H9 (cell line): ENCODE results near the gene SLC35E4. TPM values are rescaled to one million over a fixed set of nuclear protein-coding genes. Genes with fewer than 3 reads are reported as not detected.
A peak's percentile ranks its signal among the peaks of the same experiment; 100 is the strongest.

Experiments
- DNase-seq: peaks from one replicate; pipeline ENCODE4 v3.0.0-alpha.2; 2017
- H2AFZ ChIP-seq: one replicate; pipeline ENCODE4 v1.6.1; 2013; ENCODE audit warnings: mild to moderate bottlenecking, low read length, control low read depth, moderate library complexity
- H2AK5ac ChIP-seq: 2 replicates; pipeline ENCODE4 v1.6.1; 2013; ENCODE audit warnings: low read length, control low read depth, mixed read lengths; ENCODE audit not compliant: insufficient read length
- H2BK120ac ChIP-seq: one replicate; pipeline ENCODE4 v1.6.1; 2013; ENCODE audit warnings: low read depth, mild to moderate bottlenecking, low read length, control low read depth, inconsistent platforms; ENCODE audit not compliant: poor library complexity, severe bottlenecking
- H2BK12ac ChIP-seq: 2 replicates; pipeline ENCODE4 v1.6.1; 2013; ENCODE audit warnings: low read length, control low read depth, mixed read lengths, low read depth; ENCODE audit not compliant: insufficient read length
- H2BK15ac ChIP-seq: 2 replicates; pipeline ENCODE4 v1.6.1; 2013; ENCODE audit warnings: low read depth, low read length, control low read depth
- H2BK20ac ChIP-seq: one replicate; pipeline ENCODE4 v1.6.1; 2013; ENCODE audit warnings: low read depth, mild to moderate bottlenecking, low read length, control low read depth, inconsistent platforms; ENCODE audit not compliant: poor library complexity, severe bottlenecking
- H2BK5ac ChIP-seq: 2 replicates; pipeline ENCODE4 v1.6.1; 2013; ENCODE audit warnings: low read length, control low read depth, mixed read lengths; ENCODE audit not compliant: insufficient read length
- H3K14ac ChIP-seq: 2 replicates; pipeline ENCODE4 v1.6.1; 2013; ENCODE audit warnings: low read length, control low read depth; ENCODE audit not compliant: insufficient read depth
- H3K18ac ChIP-seq: 2 replicates; pipeline ENCODE4 v1.6.1; 2013; ENCODE audit warnings: low read depth, mild to moderate bottlenecking, mixed read lengths, low read length, control low read depth; ENCODE audit not compliant: insufficient read length
- H3K23ac ChIP-seq: 2 replicates; pipeline ENCODE4 v1.6.1; 2013; ENCODE audit warnings: low read length, control low read depth, mixed read lengths, low read depth; ENCODE audit not compliant: insufficient read length
- H3K23me2 ChIP-seq: 2 replicates; pipeline ENCODE4 v1.6.1; 2013; ENCODE audit warnings: low read depth, mild to moderate bottlenecking, mixed read lengths, low read length, control low read depth; ENCODE audit not compliant: insufficient read length, poor library complexity, severe bottlenecking
- H3K27ac ChIP-seq: 2 replicates; pipeline ENCODE4 v1.5.1; 2013; ENCODE audit warnings: low read length, control low read depth, mixed read lengths, low read depth; ENCODE audit not compliant: insufficient read length
- H3K27me3 ChIP-seq: 2 replicates; pipeline ENCODE4 v1.6.1; 2013; ENCODE audit warnings: low read length, control low read depth, inconsistent platforms; ENCODE audit not compliant: insufficient read depth
- H3K4ac ChIP-seq: 2 replicates; pipeline ENCODE4 v1.6.1; 2013; ENCODE audit warnings: low read depth, mild to moderate bottlenecking, control low read depth, inconsistent platforms, low read length, moderate library complexity
- H3K4me1 ChIP-seq: 2 replicates; pipeline ENCODE4 v1.6.1; 2013; ENCODE audit warnings: low read length, control low read depth, inconsistent platforms; ENCODE audit not compliant: insufficient read depth
- H3K4me2 ChIP-seq: 2 replicates; pipeline ENCODE4 v1.6.1; 2013; ENCODE audit warnings: low read length, control low read depth, mixed read lengths; ENCODE audit not compliant: insufficient read length, insufficient read depth
- H3K56ac ChIP-seq: 2 replicates; pipeline ENCODE4 v1.6.1; 2013; ENCODE audit warnings: low read depth, mild to moderate bottlenecking, mixed read lengths, low read length, control low read depth; ENCODE audit not compliant: insufficient read length
- H3K79me1 ChIP-seq: 2 replicates; pipeline ENCODE4 v1.6.1; 2013; ENCODE audit warnings: low read depth, mild to moderate bottlenecking, moderate library complexity, low read length, control low read depth, inconsistent platforms; ENCODE audit not compliant: insufficient read depth, poor library complexity, severe bottlenecking
- H3K79me2 ChIP-seq: 2 replicates; pipeline ENCODE4 v1.6.1; 2013; ENCODE audit warnings: low read length, control low read depth, inconsistent platforms; ENCODE audit not compliant: insufficient read depth
- H3K9ac ChIP-seq: 2 replicates; pipeline ENCODE4 v1.6.1; 2013; ENCODE audit warnings: low read length, control low read depth, mixed read lengths; ENCODE audit not compliant: insufficient read length; ENCODE audit errors: extremely low read depth
- H3K9me3 ChIP-seq: one replicate; pipeline ENCODE4 v1.6.1; 2013; ENCODE audit warnings: low read depth, low read length, inconsistent platforms; ENCODE audit not compliant: control insufficient read depth
- H3T11ph ChIP-seq: one replicate; pipeline ENCODE4 v1.6.1; 2013; ENCODE audit warnings: mild to moderate bottlenecking, low read length, control low read depth, inconsistent platforms
- H4K20me1 ChIP-seq: one replicate; pipeline ENCODE4 v1.6.1; 2013; ENCODE audit not compliant: control insufficient read depth, insufficient read length, insufficient read depth
- H4K5ac ChIP-seq: 2 replicates; pipeline ENCODE4 v1.6.1; 2013; ENCODE audit warnings: low read depth, mild to moderate bottlenecking, mixed read lengths, low read length, control low read depth; ENCODE audit not compliant: insufficient read length
- H4K8ac ChIP-seq: replicated peaks from 2 replicates; pipeline ENCODE4 v1.6.1; 2013; ENCODE audit warnings: low read length, control low read depth, mixed read lengths, low read depth; ENCODE audit not compliant: insufficient read length
- H4K91ac ChIP-seq: 2 replicates; pipeline ENCODE4 v1.6.1; 2013; ENCODE audit warnings: low read depth, mild to moderate bottlenecking, moderate library complexity, mixed read lengths, low read length, control low read depth; ENCODE audit not compliant: insufficient read length
- H3K27ac Mint-ChIP-seq, 3 experiments: 2 replicates in 2 of 3; 3 replicates in 1 of 3; pipeline ENCODE4 v1.8.0; 2020 to 2021; ENCODE audit warnings: mixed read lengths in 3 of 3, mild to moderate bottlenecking in 1 of 3, moderate library complexity in 1 of 3
- H3K27me3 Mint-ChIP-seq: 2 replicates; pipeline ENCODE4 v1.8.0; 2021; ENCODE audit warnings: low read depth, mild to moderate bottlenecking, moderate library complexity, mixed read lengths
- H3K36me3 Mint-ChIP-seq, 3 experiments: 2 replicates in 2 of 3; 3 replicates in 1 of 3; pipeline ENCODE4 v1.8.0; 2020 to 2021; ENCODE audit warnings: low read depth in 3 of 3, mixed read lengths in 3 of 3; ENCODE audit not compliant: insufficient read depth in 1 of 3
- H3K4me1 Mint-ChIP-seq, 2 experiments: 2 replicates each; pipeline ENCODE4 v1.8.0; 2020; ENCODE audit warnings: mixed read lengths in 2 of 2
- H3K4me3 Mint-ChIP-seq, 2 experiments: 2 replicates in 1 of 2; 3 replicates in 1 of 2; pipeline ENCODE4 v1.8.0; 2020 to 2021; ENCODE audit warnings: mild to moderate bottlenecking in 2 of 2, mixed read lengths in 2 of 2, moderate library complexity in 1 of 2
- H3K9me3 Mint-ChIP-seq, 2 experiments: 2 replicates in 1 of 2; 3 replicates in 1 of 2; pipeline ENCODE4 v1.8.0; 2020; ENCODE audit warnings: mild to moderate bottlenecking in 2 of 2, mixed read lengths in 2 of 2, moderate library complexity in 1 of 2
- WGBS: extraction: QIAGEN DNeasy Blood & Tissue Kit; methylation state at CpG from one replicate; pipeline ENCODE4 v1.1.7; 2013; ENCODE audit warnings: missing lambda C conversion rate, low lambda C conversion rate, mixed read lengths; ENCODE audit not compliant: insufficient read length; ENCODE audit errors: extremely low coverage; 5-methylcytosine and 5-hydroxymethylcytosine counted together
- total RNA-seq: library from RNA; stranded (reverse); gene quantifications from 2 replicates; pipeline ENCODE4 v1.2.1, GENCODE V29; 2021
- TF ChIP-seq, protein P1 (sequence below): fragments of 200-600 bp; sonication (generic); conservative IDR thresholded peaks from 3 replicates; pipeline ENCODE4 v1.8.0; 2021; ENCODE audit warnings: antibody characterized with exemption, mild to moderate bottlenecking

Gene SLC35E4
- total RNA-seq, 1 experiment from 2014 or later = 3.7 TPM

DNA sequence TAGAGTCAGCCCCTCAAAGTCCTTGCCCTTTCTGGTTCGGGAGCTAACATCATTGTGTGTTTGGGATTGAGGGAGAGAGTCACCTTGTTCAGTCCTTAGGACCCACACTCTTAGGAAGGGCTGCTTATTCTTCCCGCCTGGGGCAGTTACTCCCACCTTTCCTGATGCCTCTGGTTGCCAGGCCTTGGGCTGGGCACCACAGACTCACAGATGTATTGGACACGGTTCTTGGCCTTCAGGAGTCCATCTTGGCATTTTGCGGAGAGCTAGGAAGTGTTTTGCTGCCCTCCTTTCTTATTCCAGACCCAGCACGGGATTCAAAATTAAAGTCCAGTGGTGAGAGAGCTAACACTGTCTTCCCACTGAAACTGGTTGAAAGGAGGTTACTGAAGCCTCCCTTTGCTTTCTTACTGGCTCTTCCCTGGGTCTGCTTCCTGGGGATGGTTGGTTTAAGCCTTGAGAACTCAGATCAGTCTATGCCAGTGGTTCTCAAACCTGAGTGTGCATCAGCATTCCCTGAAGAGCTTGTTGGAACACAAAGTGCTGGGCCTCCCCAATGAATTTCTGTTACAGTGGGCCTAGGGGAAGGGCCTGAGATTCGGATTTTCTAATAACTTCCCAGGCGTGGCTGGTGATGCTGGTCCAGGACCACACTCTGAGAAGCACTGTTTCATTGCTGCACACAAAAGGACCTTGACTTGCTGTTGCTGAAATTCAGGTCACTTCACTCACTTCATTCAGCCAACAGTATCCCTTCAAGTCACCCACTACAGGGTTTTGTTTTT is 60.5 kb downstream of the SLC35E4 start:
- peak overlapping the region; percentile 64 to 82 for H3K4me3 Mint-ChIP-seq
- Histone ChIP-seq H3T11ph (no peak overlapping the region), H3K27me3 (peaks cover 9% of the 10 kb centered on the region; the same call in 1 of the 2 replicates), H3K4me2 (peak overlapping the region; percentile 37), H3K27ac (no peak overlapping the region), H2BK12ac (no peak overlapping the region), H2BK5ac (no peak overlapping the region), H2BK15ac (no peak overlapping the region), H3K79me2 (no peaks in the 10 kb centered on the region), H2BK120ac (no peak overlapping the region), H3K23ac (no peak overlapping the region), H3K9me3 (no peaks in the 10 kb centered on the region), H4K8ac (no peak overlapping the region), H3K18ac (no peak overlapping the region), H3K4me1 (no peaks in the 10 kb centered on the region; the same call in 1 of the 2 replicates), H2BK20ac (no peak overlapping the region), H2AFZ (no peak overlapping the region), H2AK5ac (no peak overlapping the region), H3K79me1 (no peaks in the 10 kb centered on the region), H4K91ac (no peak overlapping the region), H4K5ac (no peak overlapping the region), H3K56ac (no peak overlapping the region), H3K4ac (no peak overlapping the region), H3K9ac (no peak overlapping the region), H3K14ac (no peak overlapping the region), H4K20me1 (no peaks in the 10 kb centered on the region), H3K23me2 (peaks cover 6% of the 10 kb centered on the region)
- H3K27ac Mint-ChIP-seq = no peak overlapping the region
- peaks cover 30% of the 10 kb centered on the region for H3K27me3 Mint-ChIP-seq
- peaks cover 14% of the 10 kb centered on the region in 2 experiments for H3K4me1 Mint-ChIP-seq
- no CpG with 5 or more reads among the region's 7 CpGs for WGBS
- H3K36me3 Mint-ChIP-seq = no peaks in the 10 kb centered on the region; a peak in 1 of 7 replicates
- H3K9me3 Mint-ChIP-seq = no peaks in the 10 kb centered on the region
- DNase-seq = no peak
- TF ChIP-seq, protein P1, sequence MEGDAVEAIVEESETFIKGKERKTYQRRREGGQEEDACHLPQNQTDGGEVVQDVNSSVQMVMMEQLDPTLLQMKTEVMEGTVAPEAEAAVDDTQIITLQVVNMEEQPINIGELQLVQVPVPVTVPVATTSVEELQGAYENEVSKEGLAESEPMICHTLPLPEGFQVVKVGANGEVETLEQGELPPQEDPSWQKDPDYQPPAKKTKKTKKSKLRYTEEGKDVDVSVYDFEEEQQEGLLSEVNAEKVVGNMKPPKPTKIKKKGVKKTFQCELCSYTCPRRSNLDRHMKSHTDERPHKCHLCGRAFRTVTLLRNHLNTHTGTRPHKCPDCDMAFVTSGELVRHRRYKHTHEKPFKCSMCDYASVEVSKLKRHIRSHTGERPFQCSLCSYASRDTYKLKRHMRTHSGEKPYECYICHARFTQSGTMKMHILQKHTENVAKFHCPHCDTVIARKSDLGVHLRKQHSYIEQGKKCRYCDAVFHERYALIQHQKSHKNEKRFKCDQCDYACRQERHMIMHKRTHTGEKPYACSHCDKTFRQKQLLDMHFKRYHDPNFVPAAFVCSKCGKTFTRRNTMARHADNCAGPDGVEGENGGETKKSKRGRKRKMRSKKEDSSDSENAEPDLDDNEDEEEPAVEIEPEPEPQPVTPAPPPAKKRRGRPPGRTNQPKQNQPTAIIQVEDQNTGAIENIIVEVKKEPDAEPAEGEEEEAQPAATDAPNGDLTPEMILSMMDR = no peak

Other genes starting within 250 kb of the SLC35E4 start
- 22.6 and 24.5 TPM in 2 replicates for gene RNF215, start 248.4 kb upstream of the SLC35E4 start, total RNA-seq
- 8.2 and 8.5 TPM in 2 replicates for gene SEC14L2, start 238.8 kb upstream of the SLC35E4 start, total RNA-seq
- gene MTFP1, start 210.0 kb upstream of the SLC35E4 start, total RNA-seq = 46.8 and 56.8 TPM in 2 replicates
- not detected in 2 replicates for gene SEC14L3, start 163.8 kb upstream of the SLC35E4 start, total RNA-seq
- 0.09 and 0.17 TPM in 2 replicates for gene SEC14L4, start 130.1 kb upstream of the SLC35E4 start, total RNA-seq
- 0.46 and 1.1 TPM in 2 replicates for gene SEC14L6, start 89.0 kb upstream of the SLC35E4 start, total RNA-seq
- gene GAL3ST1, start 61.1 kb upstream of the SLC35E4 start, total RNA-seq = 5.1 TPM in 2 replicates
- gene PES1, start 43.9 kb upstream of the SLC35E4 start, total RNA-seq = 133 and 140 TPM in 2 replicates
- 39.0 and 42.2 TPM in 2 replicates for gene TCN2, start 28.6 kb upstream of the SLC35E4 start, total RNA-seq
- gene DUSP18, start 32.1 kb downstream of the SLC35E4 start, total RNA-seq = 1.9 and 2.6 TPM in 2 replicates
- 3.4 and 3.6 TPM in 2 replicates for gene OSBP2, start 59.1 kb downstream of the SLC35E4 start, total RNA-seq